Fibroblast of skin of left quadriceps (primary cell): Measurements from ENCODE around the gene APOBEC3F.
"Not testable (repeated sequence)": the region's sequence is repeated elsewhere in the genome, so short reads cannot be mapped to it uniquely, and the experiment has no call there.

Experiments used
- DNase-seq, 2 experiments: peaks; one replicate each; pipeline ENCODE4 v3.0.0-alpha.2; 2013; ENCODE audit warnings: low read depth in 2 of 2

Gene APOBEC3F

GRCh38 chr22:39027717-39028116 lies 12.9 kb upstream of the APOBEC3F start:
- no peak for DNase-seq

- DNase-seq: no peak
These were observed 12.4 kb upstream of the APOBEC3F start for GRCh38 chr22:39028281-39028680.

- DNase-seq: no peak
These were observed 11.4 kb upstream of the APOBEC3F start for GRCh38 chr22:39029227-39029626.

GRCh38 chr22:39030705-39031104 lies 10.0 kb upstream of the APOBEC3F start:
- DNase-seq: no peak

GRCh38 chr22:39031434-39032295 lies 9.0 kb upstream of the APOBEC3F start:
- DNase-seq: not testable (repeated sequence)

- DNase-seq: not testable (repeated sequence)
These were observed 3.6 kb upstream of the APOBEC3F start for GRCh38 chr22:39037071-39037470.

GRCh38 chr22:39039306-39040126 lies 1.1 kb upstream of the APOBEC3F start:
- no peak for DNase-seq

- not testable (repeated sequence) for DNase-seq
These were observed 518 bp upstream of the APOBEC3F start for GRCh38 chr22:39040155-39040537.

- no peak for DNase-seq
These were observed 1.2 kb downstream of the APOBEC3F start for GRCh38 chr22:39041908-39042307.

GRCh38 chr22:39043063-39043462 lies 2.4 kb downstream of the APOBEC3F start:
- not testable (repeated sequence) for DNase-seq

GRCh38 chr22:39045136-39045535 lies 4.5 kb downstream of the APOBEC3F start:
- DNase-seq: not testable (repeated sequence)

- not testable (repeated sequence) for DNase-seq
These were observed 8.8 kb downstream of the APOBEC3F start for GRCh38 chr22:39049486-39049885.

- DNase-seq: not testable (repeated sequence)
These were observed 11.3 kb downstream of the APOBEC3F start for GRCh38 chr22:39051844-39052495.

GRCh38 chr22:39055658-39056057 lies 15.0 kb downstream of the APOBEC3F start:
- no peak for DNase-seq

GRCh38 chr22:39061290-39061689 lies 20.6 kb downstream of the APOBEC3F start:
- not testable (repeated sequence) for DNase-seq

GRCh38 chr22:39061951-39062350 lies 21.3 kb downstream of the APOBEC3F start:
- not testable (repeated sequence) for DNase-seq

- not testable (repeated sequence) for DNase-seq
These were observed 23.2 kb downstream of the APOBEC3F start for GRCh38 chr22:39063904-39064303.

GRCh38 chr22:39066442-39067276 lies 26.0 kb downstream of the APOBEC3F start:
- DNase-seq: not testable (repeated sequence)

- no peak for DNase-seq
These were observed 27.5 kb downstream of the APOBEC3F start for GRCh38 chr22:39068033-39068785.

GRCh38 chr22:39070186-39070585 lies 29.5 kb downstream of the APOBEC3F start:
- no peak for DNase-seq
